ENCODE data around the gene MDC1. TPM values are rescaled to one million over a fixed set of nuclear protein-coding genes. Genes with fewer than 3 reads are reported as not detected.
A peak's percentile ranks its signal among the peaks of the same experiment; 100 is the strongest.

Gene MDC1
- total and polyA plus RNA-seq, 2 of the 13 experiments (the other 11 are each of a cell fraction or from before 2014, with no cell fraction given): 8.4 to 14.0 TPM

- TF ChIP-seq ATF3 (CRISPR knock-in tag; IDR thresholded peaks at IDR 0.05) (no peak), ZNF441 (CRISPR knock-in tag; IDR thresholded peaks at IDR 0.05; ENCODE audit: borderline replicate concordance) (peak; percentile 86; the same call in 1 of the 2 replicates), ZNF354B (CRISPR knock-in tag; IDR thresholded peaks at IDR 0.05) (no peak), ZNF512 (CRISPR knock-in tag; IDR thresholded peaks at IDR 0.05) (no peak), AKNA (CRISPR knock-in tag; IDR thresholded peaks at IDR 0.05; ENCODE audit: borderline replicate concordance) (no peak), ZUFSP (CRISPR knock-in tag; IDR thresholded peaks at IDR 0.05; ENCODE audit: borderline replicate concordance) (no peak), PBX3 (CRISPR knock-in tag; IDR thresholded peaks at IDR 0.05; ENCODE audit: borderline replicate concordance) (no peak), NONO (IDR thresholded peaks at IDR 0.05) (no peak), NONO (CRISPR knock-in tag; conservative IDR thresholded peaks at IDR 0.05) (peak; percentile 97), ZNF552 (CRISPR knock-in tag; IDR thresholded peaks at IDR 0.05; ENCODE audit: borderline replicate concordance) (no peak), KDM3A (CRISPR knock-in tag; IDR thresholded peaks at IDR 0.05; ENCODE audit: low read depth) (peak; percentile 81; the same call in 1 of the 2 replicates), ZNF326 (CRISPR knock-in tag; IDR thresholded peaks at IDR 0.05; ENCODE audit: borderline replicate concordance) (no peak)
- TF ChIP-seq, protein P1, sequence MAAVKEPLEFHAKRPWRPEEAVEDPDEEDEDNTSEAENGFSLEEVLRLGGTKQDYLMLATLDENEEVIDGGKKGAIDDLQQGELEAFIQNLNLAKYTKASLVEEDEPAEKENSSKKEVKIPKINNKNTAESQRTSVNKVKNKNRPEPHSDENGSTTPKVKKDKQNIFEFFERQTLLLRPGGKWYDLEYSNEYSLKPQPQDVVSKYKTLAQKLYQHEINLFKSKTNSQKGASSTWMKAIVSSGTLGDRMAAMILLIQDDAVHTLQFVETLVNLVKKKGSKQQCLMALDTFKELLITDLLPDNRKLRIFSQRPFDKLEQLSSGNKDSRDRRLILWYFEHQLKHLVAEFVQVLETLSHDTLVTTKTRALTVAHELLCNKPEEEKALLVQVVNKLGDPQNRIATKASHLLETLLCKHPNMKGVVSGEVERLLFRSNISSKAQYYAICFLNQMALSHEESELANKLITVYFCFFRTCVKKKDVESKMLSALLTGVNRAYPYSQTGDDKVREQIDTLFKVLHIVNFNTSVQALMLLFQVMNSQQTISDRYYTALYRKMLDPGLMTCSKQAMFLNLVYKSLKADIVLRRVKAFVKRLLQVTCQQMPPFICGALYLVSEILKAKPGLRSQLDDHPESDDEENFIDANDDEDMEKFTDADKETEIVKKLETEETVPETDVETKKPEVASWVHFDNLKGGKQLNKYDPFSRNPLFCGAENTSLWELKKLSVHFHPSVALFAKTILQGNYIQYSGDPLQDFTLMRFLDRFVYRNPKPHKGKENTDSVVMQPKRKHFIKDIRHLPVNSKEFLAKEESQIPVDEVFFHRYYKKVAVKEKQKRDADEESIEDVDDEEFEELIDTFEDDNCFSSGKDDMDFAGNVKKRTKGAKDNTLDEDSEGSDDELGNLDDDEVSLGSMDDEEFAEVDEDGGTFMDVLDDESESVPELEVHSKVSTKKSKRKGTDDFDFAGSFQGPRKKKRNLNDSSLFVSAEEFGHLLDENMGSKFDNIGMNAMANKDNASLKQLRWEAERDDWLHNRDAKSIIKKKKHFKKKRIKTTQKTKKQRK (IDR thresholded peaks at IDR 0.05; ENCODE audit: low read length): no peak
These were observed 62.0 kb downstream of the MDC1 start (continued) for GRCh38 chr6:30654798-30655742.

Measured in HepG2 (cell line).